ENCODE data around the gene SNTG2.

The SNTG2 gene

DNA sequence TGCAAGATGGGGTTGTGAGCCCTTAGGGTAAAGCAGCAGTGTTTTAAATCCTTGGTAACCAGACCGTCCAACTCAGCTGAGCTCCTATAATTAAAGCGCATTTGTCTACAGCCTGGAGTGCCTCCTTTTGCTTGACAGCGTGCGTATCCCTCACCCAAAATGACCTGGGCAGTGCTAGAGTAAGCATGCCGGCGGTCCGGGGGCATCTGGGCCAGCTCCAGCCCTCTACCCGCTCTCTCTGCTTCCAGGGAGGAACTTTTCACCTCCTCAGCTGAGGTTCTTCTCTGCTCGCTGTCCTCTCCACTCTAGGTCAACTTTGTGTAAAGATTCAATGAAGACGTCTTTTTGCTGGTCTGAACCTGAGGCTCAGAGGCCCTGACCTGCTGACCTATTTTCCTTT, 360.2 kb downstream of the SNTG2 start:
- H3K4me3 ChIP-seq (ENCODE audit: low read depth, low read length), result no peak overlapping the region
- in situ Hi-C loops (cut with HindIII; ENCODE audit: low sequenced_read_pairs), result no loop called here
- no peak for DNase-seq (ENCODE audit: low read depth)
- TF ChIP-seq, protein P1, sequence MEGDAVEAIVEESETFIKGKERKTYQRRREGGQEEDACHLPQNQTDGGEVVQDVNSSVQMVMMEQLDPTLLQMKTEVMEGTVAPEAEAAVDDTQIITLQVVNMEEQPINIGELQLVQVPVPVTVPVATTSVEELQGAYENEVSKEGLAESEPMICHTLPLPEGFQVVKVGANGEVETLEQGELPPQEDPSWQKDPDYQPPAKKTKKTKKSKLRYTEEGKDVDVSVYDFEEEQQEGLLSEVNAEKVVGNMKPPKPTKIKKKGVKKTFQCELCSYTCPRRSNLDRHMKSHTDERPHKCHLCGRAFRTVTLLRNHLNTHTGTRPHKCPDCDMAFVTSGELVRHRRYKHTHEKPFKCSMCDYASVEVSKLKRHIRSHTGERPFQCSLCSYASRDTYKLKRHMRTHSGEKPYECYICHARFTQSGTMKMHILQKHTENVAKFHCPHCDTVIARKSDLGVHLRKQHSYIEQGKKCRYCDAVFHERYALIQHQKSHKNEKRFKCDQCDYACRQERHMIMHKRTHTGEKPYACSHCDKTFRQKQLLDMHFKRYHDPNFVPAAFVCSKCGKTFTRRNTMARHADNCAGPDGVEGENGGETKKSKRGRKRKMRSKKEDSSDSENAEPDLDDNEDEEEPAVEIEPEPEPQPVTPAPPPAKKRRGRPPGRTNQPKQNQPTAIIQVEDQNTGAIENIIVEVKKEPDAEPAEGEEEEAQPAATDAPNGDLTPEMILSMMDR (IDR thresholded peaks at IDR 0.05; ENCODE audit: low read depth, low read length, missing control alignments), result no peak

DNA sequence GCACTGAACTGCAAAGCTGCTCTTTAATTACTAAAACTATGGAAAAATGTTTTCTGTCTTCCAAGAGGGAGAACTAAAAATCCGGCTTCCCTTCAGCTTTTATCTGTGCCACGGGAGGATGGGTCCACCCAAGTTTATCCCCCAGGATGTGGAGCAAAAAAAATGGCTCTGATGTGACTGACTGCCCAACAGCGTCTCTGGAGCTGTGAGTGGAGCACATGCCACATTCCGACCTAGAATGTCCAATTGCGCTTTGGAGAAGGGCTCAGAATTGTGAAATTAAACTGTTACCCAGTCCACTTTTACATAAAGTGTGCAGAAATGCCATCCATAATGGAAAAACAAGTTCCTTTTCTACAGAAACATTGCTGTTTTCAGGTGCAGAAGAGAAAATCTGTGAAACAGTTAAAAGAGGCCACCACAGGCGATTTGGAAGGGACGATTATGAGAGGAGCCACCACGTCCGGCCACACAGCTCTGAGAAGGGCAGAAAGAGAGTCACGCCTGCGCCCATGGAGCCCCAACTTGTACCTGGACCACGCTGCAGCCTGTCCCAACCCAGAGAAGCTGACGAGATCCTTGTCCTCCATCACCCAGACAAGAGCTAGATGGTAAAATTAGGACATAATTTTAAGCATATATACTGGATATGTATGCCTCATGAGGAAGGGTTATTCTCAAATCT, 362.7 kb downstream of the SNTG2 start:
- DNase-seq (ENCODE audit: low read depth), result no peak
- in situ Hi-C loops (cut with HindIII; ENCODE audit: low sequenced_read_pairs), result no loop called here

DNA sequence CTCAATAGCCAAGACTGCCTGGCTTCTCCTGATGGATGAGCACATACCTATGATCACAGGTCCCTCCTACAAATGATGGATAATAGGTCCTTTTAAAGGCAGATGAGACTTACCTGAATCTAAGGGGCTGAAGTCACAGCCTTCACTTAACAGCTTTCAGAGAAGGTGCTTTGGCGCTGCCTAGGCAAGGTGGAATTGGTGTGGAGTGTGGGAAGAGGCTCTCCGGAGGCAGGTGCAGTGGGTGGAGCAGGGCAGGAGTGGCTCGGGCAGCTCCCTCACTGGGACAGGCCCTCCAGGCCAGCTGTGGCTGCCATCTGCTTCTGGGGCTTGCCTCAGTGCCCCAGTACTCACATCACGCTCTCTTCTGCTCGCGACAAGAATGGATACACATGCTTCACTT, 363.6 kb downstream of the SNTG2 start:
- in situ Hi-C loops (cut with HindIII; ENCODE audit: low sequenced_read_pairs), result no loop called here
- no peak for DNase-seq (ENCODE audit: low read depth)
- TF ChIP-seq, protein P1 (IDR thresholded peaks at IDR 0.05; ENCODE audit: low read depth, low read length, missing control alignments), result no peak
- no peak overlapping the region for H3K4me3 ChIP-seq (ENCODE audit: low read depth, low read length)

More for the DNA sequence above, 362.7 kb downstream of the SNTG2 start:
- TF ChIP-seq, protein P1 (IDR thresholded peaks at IDR 0.05; ENCODE audit: low read depth, low read length, missing control alignments), result no peak
- H3K4me3 ChIP-seq (ENCODE audit: low read depth, low read length), result no peak overlapping the region

DNA sequence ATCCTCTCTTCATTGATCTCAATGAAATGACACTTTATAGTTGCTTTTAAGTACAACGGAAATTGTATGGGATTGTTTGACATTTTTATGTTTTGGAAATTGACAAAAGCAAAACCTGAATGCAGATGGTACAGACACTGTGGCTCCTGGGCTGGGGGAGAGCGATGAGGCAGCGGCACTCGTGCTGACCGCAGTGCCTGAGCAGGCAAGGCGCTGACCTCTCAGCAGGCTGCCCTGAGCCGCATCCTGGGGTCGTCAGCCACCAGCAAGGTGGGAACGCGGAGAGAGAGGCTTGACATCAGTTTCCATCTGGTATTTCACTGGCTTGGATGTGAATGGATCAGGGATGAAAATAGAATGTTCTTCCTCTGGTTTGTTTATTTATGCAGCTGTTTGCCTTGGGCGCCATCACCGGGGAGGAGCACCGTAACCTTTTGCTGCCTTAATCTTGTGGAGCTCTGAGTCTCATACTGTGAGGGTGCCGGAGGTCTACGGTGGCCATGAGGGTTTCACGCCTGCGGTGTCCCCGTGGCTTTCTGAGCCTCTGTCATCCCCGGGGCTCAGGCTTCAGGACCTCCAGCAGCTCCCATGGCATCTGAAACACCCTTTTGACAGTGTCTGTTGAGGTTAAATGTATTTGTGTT, 367.8 kb downstream of the SNTG2 start:
- DNase-seq (ENCODE audit: low read depth), result no peak
- TF ChIP-seq, protein P1 (IDR thresholded peaks at IDR 0.05; ENCODE audit: low read depth, low read length, missing control alignments), result no peak
- in situ Hi-C loops (cut with HindIII; ENCODE audit: low sequenced_read_pairs), result no loop called here
- no peak overlapping the region for H3K4me3 ChIP-seq (ENCODE audit: low read depth, low read length)

DNA sequence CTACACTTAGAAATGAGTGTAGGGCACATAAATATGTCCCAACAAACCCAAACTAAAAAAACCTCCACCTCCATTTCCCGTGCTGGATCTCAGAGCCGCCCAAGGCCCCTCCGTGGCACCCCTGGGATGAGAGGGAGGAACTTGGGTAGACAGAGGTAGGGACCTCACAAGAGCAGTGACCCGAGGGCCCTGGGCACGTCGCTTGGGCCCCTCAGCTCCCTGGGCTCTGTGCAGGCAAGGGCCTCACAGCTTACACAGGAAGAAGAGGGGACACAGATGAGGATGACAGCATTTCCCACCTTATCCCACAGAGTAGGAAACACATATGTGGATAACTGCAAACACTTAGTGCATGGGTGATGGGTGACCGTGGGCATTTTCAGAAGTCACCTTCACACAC, 368.7 kb downstream of the SNTG2 start:
- in situ Hi-C loops (cut with HindIII; ENCODE audit: low sequenced_read_pairs), result no loop called here
- no peak for DNase-seq (ENCODE audit: low read depth)
- H3K4me3 ChIP-seq (ENCODE audit: low read depth, low read length), result no peak overlapping the region

DNA sequence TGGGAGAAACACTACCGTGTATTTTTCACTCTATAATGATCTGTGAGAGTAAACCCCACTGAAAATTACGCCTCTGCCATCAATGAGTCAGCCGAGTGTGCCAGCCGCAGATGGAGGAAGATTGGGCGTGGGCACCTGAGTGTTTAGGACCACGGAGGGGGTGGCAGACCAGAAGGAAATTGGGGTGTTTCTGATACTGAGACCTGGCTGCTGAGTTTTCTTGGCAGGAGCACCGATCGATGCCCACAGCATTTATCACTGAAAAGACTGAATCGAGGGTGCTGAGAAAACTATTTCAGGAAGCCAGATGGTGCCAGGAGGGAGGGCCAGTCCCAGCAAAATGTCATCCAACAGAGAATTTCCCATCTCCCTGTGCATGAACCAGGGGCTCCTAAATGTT, 370.7 kb downstream of the SNTG2 start:
- in situ Hi-C loops (cut with HindIII; ENCODE audit: low sequenced_read_pairs), result no loop called here
- H3K4me3 ChIP-seq (ENCODE audit: low read depth, low read length), result no peak overlapping the region
- TF ChIP-seq, protein P1 (IDR thresholded peaks at IDR 0.05; ENCODE audit: low read depth, low read length, missing control alignments), result no peak
- no peak for DNase-seq (ENCODE audit: low read depth)

More for the DNA sequence above, 368.7 kb downstream of the SNTG2 start:
- TF ChIP-seq, protein P1 (IDR thresholded peaks at IDR 0.05; ENCODE audit: low read depth, low read length, missing control alignments), result no peak

Data from astrocyte of the cerebellum (primary cell).